ENCODE measurements around the gene SAMD4A.

DNA sequence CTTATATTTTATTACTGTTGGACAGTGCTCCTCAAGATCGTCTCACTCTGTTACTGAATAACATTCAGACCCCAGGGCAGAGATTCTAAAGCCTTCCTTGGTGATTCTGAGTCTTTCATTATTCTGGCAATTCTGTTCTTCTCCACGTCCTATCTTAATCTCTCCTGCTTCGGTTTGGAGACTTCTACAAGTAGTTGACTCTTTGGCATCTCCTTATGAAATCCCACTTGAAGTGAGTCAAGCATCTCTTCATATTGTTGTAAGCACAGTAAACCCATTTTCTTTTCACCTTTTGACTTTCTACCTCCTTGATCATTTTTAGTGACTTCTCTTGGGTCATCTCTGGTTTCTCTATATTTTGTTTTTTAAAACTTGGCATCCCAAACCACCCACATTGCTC is 132.8 kb downstream of the SAMD4A start:
- TF ChIP-seq, protein P1, sequence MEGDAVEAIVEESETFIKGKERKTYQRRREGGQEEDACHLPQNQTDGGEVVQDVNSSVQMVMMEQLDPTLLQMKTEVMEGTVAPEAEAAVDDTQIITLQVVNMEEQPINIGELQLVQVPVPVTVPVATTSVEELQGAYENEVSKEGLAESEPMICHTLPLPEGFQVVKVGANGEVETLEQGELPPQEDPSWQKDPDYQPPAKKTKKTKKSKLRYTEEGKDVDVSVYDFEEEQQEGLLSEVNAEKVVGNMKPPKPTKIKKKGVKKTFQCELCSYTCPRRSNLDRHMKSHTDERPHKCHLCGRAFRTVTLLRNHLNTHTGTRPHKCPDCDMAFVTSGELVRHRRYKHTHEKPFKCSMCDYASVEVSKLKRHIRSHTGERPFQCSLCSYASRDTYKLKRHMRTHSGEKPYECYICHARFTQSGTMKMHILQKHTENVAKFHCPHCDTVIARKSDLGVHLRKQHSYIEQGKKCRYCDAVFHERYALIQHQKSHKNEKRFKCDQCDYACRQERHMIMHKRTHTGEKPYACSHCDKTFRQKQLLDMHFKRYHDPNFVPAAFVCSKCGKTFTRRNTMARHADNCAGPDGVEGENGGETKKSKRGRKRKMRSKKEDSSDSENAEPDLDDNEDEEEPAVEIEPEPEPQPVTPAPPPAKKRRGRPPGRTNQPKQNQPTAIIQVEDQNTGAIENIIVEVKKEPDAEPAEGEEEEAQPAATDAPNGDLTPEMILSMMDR (IDR thresholded peaks at IDR 0.05) = no peak
- no peak for TF ChIP-seq POLR2A (IDR thresholded peaks at IDR 0.05)
